Activated CD8-positive, alpha-beta memory T cell treated with anti-CD3 and anti-CD28 coated beads, Interleukin-2, amount 50 U/mL, for 24 hours (primary cell): ENCODE results near the gene FAM24B.
"Not testable (repeated sequence)": the region's sequence is repeated elsewhere in the genome, so short reads cannot be mapped to it uniquely, and the experiment has no call there.

Experiments
- DNase-seq: peaks from one replicate; pipeline ENCODE4 v3.0.0-alpha.2; 2020; ENCODE audit errors: extremely low read depth

Gene FAM24B

GRCh38 chr10:122859527-122859926 is 19.9 kb downstream of the FAM24B start:
- DNase-seq: no peak

- not testable (repeated sequence) for DNase-seq
Observed at GRCh38 chr10:122858042-122858441, 21.3 kb downstream of the FAM24B start.

GRCh38 chr10:122856902-122857301 is 22.5 kb downstream of the FAM24B start:
- DNase-seq: no peak

- DNase-seq: no peak
Observed at GRCh38 chr10:122855745-122856144, 23.6 kb downstream of the FAM24B start.

- no peak for DNase-seq
Observed at GRCh38 chr10:122854648-122855047, 24.7 kb downstream of the FAM24B start.

GRCh38 chr10:122853665-122854313 is 25.6 kb downstream of the FAM24B start:
- DNase-seq: no peak

- DNase-seq: no peak
Observed at GRCh38 chr10:122852261-122852660, 27.1 kb downstream of the FAM24B start.

- no peak for DNase-seq
Observed at GRCh38 chr10:122850705-122851640, 28.4 kb downstream of the FAM24B start.

- no peak for DNase-seq
Observed at GRCh38 chr10:122849900-122850605, 29.3 kb downstream of the FAM24B start.

GRCh38 chr10:122849090-122849489 is 30.3 kb downstream of the FAM24B start:
- DNase-seq: no peak

- no peak for DNase-seq
Observed at GRCh38 chr10:122847782-122848604, 31.4 kb downstream of the FAM24B start.

GRCh38 chr10:122845783-122846332 is 33.5 kb downstream of the FAM24B start, which contains the start of gene CUZD1:
Gene CUZD1 (minus strand): TSS chr10:122845857. CDS start chr10:122845843, 14 bp downstream.
- DNase-seq: no peak

- no peak for DNase-seq
Observed at GRCh38 chr10:122844146-122844545, 35.2 kb downstream of the FAM24B start.

GRCh38 chr10:122841569-122841968 is 37.8 kb downstream of the FAM24B start:
- DNase-seq: no peak

- DNase-seq: no peak
Observed at GRCh38 chr10:122839505-122839904, 39.9 kb downstream of the FAM24B start.

- DNase-seq: no peak
Observed at GRCh38 chr10:122838880-122839279, 40.5 kb downstream of the FAM24B start.

- no peak for DNase-seq
Observed at GRCh38 chr10:122835908-122836307, 43.5 kb downstream of the FAM24B start.

GRCh38 chr10:122830965-122831353 is 48.4 kb downstream of the FAM24B start:
- no peak for DNase-seq

- DNase-seq: no peak
Observed at GRCh38 chr10:122830273-122830964, 49.0 kb downstream of the FAM24B start.

GRCh38 chr10:122829454-122829853 is 49.9 kb downstream of the FAM24B start:
- no peak for DNase-seq
